Measurements from ENCODE around the gene NIPA2. TPM values are rescaled to one million over a fixed set of nuclear protein-coding genes. Genes with fewer than 3 reads are reported as not detected.

NIPA2 gene
- 94.0 and 153 TPM in 2 replicates for polyA plus RNA-seq (2011; rRNA removed)
- polyA plus RNA-seq (2012; cell fraction: cytosol; rRNA removed) = 60.8 and 77.2 TPM in 2 replicates
- 31.2 and 45.5 TPM in 2 replicates for polyA plus RNA-seq (2012; cell fraction: nucleus; rRNA removed)
- 111 to 123 TPM (median 120 TPM) in 3 replicates for polyA plus RNA-seq (2017; fragmentation: RNase III; extraction: RNeasy Plus Mini Kit Qiagen cat#74134 plus additional on column Dnase treatment)
- 63.2 and 69.5 TPM in 2 replicates for polyA minus RNA-seq (2011; rRNA and poly(A)+ RNA removed)

GRCh38 chr15:22838292-22839042, at the start of gene NIPA2:
NIPA2 (plus strand) TSS chr15:22838666; CDS start chr15:22851732, 13,066 bp downstream.
- ChIA-PET POLR2A (interaction anchor here (0.7 to 1.4 kb wide), 6 partner anchors 9 to 201 kb away, joined by 3 to 14 read pairs (median 4); partner anchors contain the start of gene TUBGCP5), CTCF (interaction anchor here (0.6 to 1.8 kb wide), 6 partner anchors 10 to 53 kb away, joined by 3 to 6 read pairs (median 4); partner anchors contain the start of gene NIPA1)
- H3K4me2 ChIP-seq = peak within 1 kb of the TSS; percentile 95
- peak; percentile 98 for ATAC-seq
- no peak for FAIRE-seq
- TF ChIP-seq KDM1A (IDR thresholded peaks at IDR 0.05; ENCODE audit: low read depth) (no peak), E2F6 (IDR thresholded peaks at IDR 0.05; ENCODE audit: borderline replicate concordance, low read depth) (peak; percentile 33), CHD4 (IDR thresholded peaks at IDR 0.05; ENCODE audit: borderline replicate concordance) (no peak), MAFK (IDR thresholded peaks at IDR 0.05; ENCODE audit: partially characterized antibody) (no peak), HMGXB4 (CRISPR knock-in tag; IDR thresholded peaks at IDR 0.05; ENCODE audit: borderline replicate concordance) (0 out of 2 replicates have a peak, but pooled peaks have one; percentile 45), TP53 (CRISPR knock-in tag; IDR thresholded peaks at IDR 0.05) (0 out of 2 replicates have a peak, but pooled peaks have one; percentile 51), ELK1 (IDR thresholded peaks at IDR 0.05; ENCODE audit: low read depth, low read length) (0 out of 2 replicates have a peak, but pooled peaks have one; percentile 2), MAZ (IDR thresholded peaks at IDR 0.05; ENCODE audit: borderline replicate concordance, low read depth, low read length) (peak; percentile 59; the same call in 1 of the 2 replicates), POLR2A (IDR thresholded peaks at IDR 0.05; ENCODE audit: low read length) (peak; percentile 85), JUN (IDR thresholded peaks at IDR 0.05) (peak; percentile 66 to 92; a peak in 4 of 5 replicates), KDM5A (IDR thresholded peaks at IDR 0.05) (peak; percentile 66), RNF2 (IDR thresholded peaks at IDR 0.05; ENCODE audit: borderline replicate concordance, low read depth) (no peak), BCL3 (IDR thresholded peaks at IDR 0.05) (peak; percentile 84), ZFP36 (IDR thresholded peaks at IDR 0.05; ENCODE audit: borderline replicate concordance, partially characterized antibody) (no peak), JUNB (IDR thresholded peaks at IDR 0.05) (no peak), CEBPB (IDR thresholded peaks at IDR 0.05) (peak; percentile 13 to 78; a peak in 3 of 4 replicates), PHF8 (IDR thresholded peaks at IDR 0.05; ENCODE audit: borderline replicate concordance, low read depth) (peak; percentile 88), USF2 (IDR thresholded peaks at IDR 0.05) (no peak), ATOH8 (CRISPR knock-in tag; IDR thresholded peaks at IDR 0.05; ENCODE audit: low read depth) (0 out of 2 replicates have a peak, but pooled peaks have one; percentile 32), MAX (IDR thresholded peaks at IDR 0.05) (peak; percentile 61), SMC3 (IDR thresholded peaks at IDR 0.05) (no peak), RAD21 (conservative IDR thresholded peaks at IDR 0.05 in 1 of 2, IDR thresholded peaks at IDR 0.05 in 1 of 2) (peak in 1 of 2 experiments; percentile 36; a peak in 2 of 5 replicates), SREBF2 (IDR thresholded peaks at IDR 0.05) (peak; percentile 27; the same call in 1 of the 2 replicates)
- peak; percentile 93 to 99 for DNase-seq (ENCODE audit: low read depth in 1 of 2, low spot score in 1 of 2)
- no peaks in the 10 kb centered on the region for H3K9me3 ChIP-seq
- peak within 1 kb of the TSS; percentile 90 for H3K4me3 ChIP-seq
- H3K27ac ChIP-seq = peak within 1 kb of the TSS; percentile 89 to 93
- H3K4me1 ChIP-seq = peaks cover 10% of the 10 kb centered on the region; the same call in 2 of the 3 replicates
- 1% methylated on average over 57 of the region's 83 CpGs for WGBS (ENCODE audit: missing lambda C conversion rate)

Measured in A549 (cell line).